Activated T-cell treated with anti-CD3 and anti-CD28 coated beads, Interleukin-2, amount 50 U/mL, for 4 hours (primary cell): Measurements from ENCODE around the gene TC2N. TPM values are rescaled to one million over a fixed set of nuclear protein-coding genes. Genes with fewer than 3 reads are reported as not detected.

Experiments used
- ATAC-seq, 2 donors: fragments of 200-7000 bp; cut with Tn5 transposase; one replicate each; pipeline ENCODE4 v1.10.0; 2021
- DNase-seq: peaks from one replicate; pipeline ENCODE4 v3.0.0-alpha.2; 2020
- H3K27me3 Mint-ChIP-seq: one replicate; pipeline ENCODE4 v1.8.0; 2021; ENCODE audit warnings: low read depth, mixed read lengths
- H3K36me3 Mint-ChIP-seq: one replicate; pipeline ENCODE4 v1.8.0; 2022; ENCODE audit warnings: mixed read lengths; ENCODE audit not compliant: insufficient read depth
- H3K4me1 Mint-ChIP-seq: one replicate; pipeline ENCODE4 v1.8.0; 2021; ENCODE audit warnings: low read depth, mixed read lengths
- H3K4me3 Mint-ChIP-seq: one replicate; pipeline ENCODE4 v1.8.0; 2021; ENCODE audit warnings: mild to moderate bottlenecking, moderate library complexity, mixed read lengths
- H3K9me3 Mint-ChIP-seq: one replicate; pipeline ENCODE4 v1.8.0; 2021; ENCODE audit warnings: mixed read lengths
- total RNA-seq, 3 donors: library from RNA; stranded (reverse); gene quantifications; one replicate each; pipeline ENCODE4 v1.2.1, GENCODE V29; 2021

TC2N gene
- total RNA-seq, 3 donors from 2014 or later, result 9.4 to 12.9 (median 10.7) TPM

- no peak for DNase-seq
- H3K4me3 Mint-ChIP-seq, result no peak within 1 kb of the TSS
Observed at GRCh38 chr14:91731986-91732385, 135.3 kb downstream of the TC2N start, which contains the start of gene CATSPERB. CATSPERB (minus strand) TSS chr14:91732086; CDS start chr14:91729479, 2,607 bp downstream.

GRCh38 chr14:91731018-91731417 lies 136.3 kb downstream of the TC2N start:
- Mint-ChIP-seq H3K36me3 (no peaks in the 10 kb centered on the region), H3K27me3 (no peaks in the 10 kb centered on the region), H3K9me3 (no peaks in the 10 kb centered on the region), H3K4me3 (no peak overlapping the region), H3K4me1 (no peaks in the 10 kb centered on the region)
- DNase-seq (no peak), ATAC-seq (no peak)

More at GRCh38 chr14:91731986-91732385, 135.3 kb downstream of the TC2N start, which contains the start of gene CATSPERB:
- Mint-ChIP-seq H3K4me1 (no peaks in the 10 kb centered on the region), H3K9me3 (no peaks in the 10 kb centered on the region), H3K27me3 (peaks cover 7% of the 10 kb centered on the region), H3K36me3 (peaks cover 6% of the 10 kb centered on the region)
- ATAC-seq, result no peak

- H3K9me3 Mint-ChIP-seq, result no peaks in the 10 kb centered on the region
- no peaks in the 10 kb centered on the region for H3K4me1 Mint-ChIP-seq
- no peaks in the 10 kb centered on the region for H3K27me3 Mint-ChIP-seq
- H3K4me3 Mint-ChIP-seq, result no peak overlapping the region
- DNase-seq, result no peak
- no peaks in the 10 kb centered on the region for H3K36me3 Mint-ChIP-seq
- no peak for ATAC-seq
Observed at GRCh38 chr14:91729756-91730155, 137.6 kb downstream of the TC2N start.

Other genes starting within 250 kb of the TC2N start
- gene CATSPERB, start 135.4 kb downstream of the TC2N start, total RNA-seq, result under 1 TPM; 0.05 to 0.21 (median 0.08) TPM
- gene FBLN5, start 80.2 kb upstream of the TC2N start, total RNA-seq, result under 1 TPM; 0.37 to 0.83 (median 0.60) TPM
- gene TRIP11, start 172.5 kb upstream of the TC2N start, total RNA-seq, result 10 to 100 TPM; 38.5 to 40.3 (median 38.9) TPM
- 10 to 100 TPM; 20.3 to 25.8 (median 24.1) TPM for gene ATXN3, start 239.0 kb upstream of the TC2N start, total RNA-seq